Cardiac muscle cell (in vitro differentiated cells and primary cell): Measurements from ENCODE around the gene MTMR6. TPM values are rescaled to one million over a fixed set of nuclear protein-coding genes. Genes with fewer than 3 reads are reported as not detected.
A peak's percentile ranks its signal among the peaks of the same experiment; 100 is the strongest.

ENCODE experiments used
- DNase-seq, 2 donors: peaks; one replicate each; pipeline versions ENCODE4 v3.0.0 to v3.0.0-alpha.2; 2010 to 2017; ENCODE audit warnings: low read depth in 1 of 2, low spot score in 1 of 2
- H3K27ac ChIP-seq: fragments of 200-600 bp; sonication (generic); 2 replicates; pipeline ENCODE4 v1.5.1; 2016
- H3K27me3 ChIP-seq: fragments of 200-600 bp; sonication (generic); 2 replicates; pipeline ENCODE4 v1.6.0; 2016; ENCODE audit warnings: control low read depth
- H3K36me3 ChIP-seq: fragments of 200-600 bp; sonication (generic); 2 replicates; pipeline ENCODE4 v1.5.1; 2016; ENCODE audit warnings: control low read depth
- H3K4me1 ChIP-seq: fragments of 200-600 bp; sonication (generic); 2 replicates; pipeline ENCODE4 v1.8.1; 2017; ENCODE audit warnings: low read depth, mild to moderate bottlenecking, mixed run types
- H3K4me3 ChIP-seq: fragments of 200-600 bp; sonication (generic); 2 replicates; pipeline ENCODE4 v1.5.1; 2016; ENCODE audit warnings: mild to moderate bottlenecking
- H3K9me3 ChIP-seq: fragments of 200-600 bp; sonication (generic); 2 replicates; pipeline ENCODE4 v1.5.1; 2017; ENCODE audit warnings: low read depth, mild to moderate bottlenecking, control low read depth
- CTCF ChIP-seq: IDR thresholded peaks from 2 replicates; pipeline ENCODE4 v1.5.1; 2012; ENCODE audit warnings: low read depth, mild to moderate bottlenecking, low read length
- polyA plus RNA-seq: library from polyadenylated mRNA; unstranded; fragments of >200 nt; fragmentation: Nextera tagmentation; extraction: Ambion mirVana; gene quantifications from 2 replicates; pipeline ENCODE4 v1.2.1, GENCODE V29; 2016
- total RNA-seq: library from RNA; depleted of rRNA; stranded (reverse); fragments of >200 nt; gene quantifications from 2 replicates; pipeline ENCODE4 v1.2.3, GENCODE V29; 2016

The MTMR6 gene
- total RNA-seq (7.8 and 7.9 TPM in 2 replicates), polyA plus RNA-seq (11.9 and 12.0 TPM in 2 replicates)

- no peaks in the 10 kb centered on the region for H3K36me3 ChIP-seq
- H3K9me3 ChIP-seq, result no peaks in the 10 kb centered on the region
- peak; percentile 98 for TF ChIP-seq CTCF
- H3K27ac ChIP-seq, result peak within 1 kb of the TSS; percentile 4
- H3K27me3 ChIP-seq, result peaks cover 9% of the 10 kb centered on the region
- peak within 1 kb of the TSS; percentile 37 for H3K4me3 ChIP-seq
- peaks cover 4% of the 10 kb centered on the region for H3K4me1 ChIP-seq
- peak; percentile 91 to 92 for DNase-seq
Observed at GRCh38 chr13:25286969-25287961, at the start of gene MTMR6. MTMR6 (minus strand) TSS chr13:25287488; CDS start chr13:25287247, 241 bp downstream.

GRCh38 chr13:25335856-25336255, 48.6 kb upstream of the MTMR6 start:
- no peaks in the 10 kb centered on the region for H3K27me3 ChIP-seq
- no peaks in the 10 kb centered on the region for H3K4me1 ChIP-seq
- TF ChIP-seq CTCF, result no peak
- no peak overlapping the region for H3K4me3 ChIP-seq
- no peak overlapping the region for H3K27ac ChIP-seq
- H3K36me3 ChIP-seq, result peaks cover 61% of the 10 kb centered on the region
- H3K9me3 ChIP-seq, result no peaks in the 10 kb centered on the region
- DNase-seq, result peak in 1 of 2 donors; percentile 14

GRCh38 chr13:25330541-25330940, 43.3 kb upstream of the MTMR6 start:
- H3K27ac ChIP-seq, result no peak overlapping the region
- peak in 1 of 2 donors; percentile 25 for DNase-seq
- peaks cover 67% of the 10 kb centered on the region for H3K36me3 ChIP-seq

GRCh38 chr13:25329706-25330105, 42.4 kb upstream of the MTMR6 start:
- H3K36me3 ChIP-seq, result peaks cover 71% of the 10 kb centered on the region
- no peaks in the 10 kb centered on the region for H3K9me3 ChIP-seq
- H3K27me3 ChIP-seq, result no peaks in the 10 kb centered on the region
- no peak overlapping the region for H3K4me3 ChIP-seq
- no peak overlapping the region for H3K27ac ChIP-seq
- no peak for TF ChIP-seq CTCF
- H3K4me1 ChIP-seq, result no peaks in the 10 kb centered on the region
- DNase-seq, result peak in 1 of 2 donors; percentile 42

More at GRCh38 chr13:25330541-25330940, 43.3 kb upstream of the MTMR6 start:
- H3K9me3 ChIP-seq, result no peaks in the 10 kb centered on the region
- no peak for TF ChIP-seq CTCF
- H3K4me3 ChIP-seq, result no peak overlapping the region
- H3K4me1 ChIP-seq, result no peaks in the 10 kb centered on the region
- H3K27me3 ChIP-seq, result no peaks in the 10 kb centered on the region

GRCh38 chr13:25324100-25324499, 36.8 kb upstream of the MTMR6 start:
- DNase-seq, result no peak
- TF ChIP-seq CTCF, result no peak
- H3K27me3 ChIP-seq, result no peaks in the 10 kb centered on the region
- no peaks in the 10 kb centered on the region for H3K4me1 ChIP-seq
- no peak overlapping the region for H3K27ac ChIP-seq
- H3K4me3 ChIP-seq, result no peak overlapping the region
- no peaks in the 10 kb centered on the region for H3K9me3 ChIP-seq
- peaks cover 87% of the 10 kb centered on the region for H3K36me3 ChIP-seq
